Keratinocyte (primary cell): ENCODE measurements around the gene UBE3A. TPM values are rescaled to one million over a fixed set of nuclear protein-coding genes. Genes with fewer than 3 reads are reported as not detected.
"Not testable (repeated sequence)": the region's sequence is repeated elsewhere in the genome, so short reads cannot be mapped to it uniquely, and the experiment has no call there.

ENCODE experiments used
- DNase-seq: peaks from one replicate; pipeline ENCODE4 v3.0.0-alpha.2; 2011; ENCODE audit warnings: low read depth, missing footprints, low spot score
- FAIRE-seq: peaks from 2 replicates; lab custom pipeline; 2011; peaks lifted over from hg19 to GRCh38; lab: Jason Lieb, UNC
- H2AFZ ChIP-seq: 2 replicates; pipeline ENCODE4 v1.6.0; 2012; ENCODE audit warnings: low read length, control low read depth, inconsistent platforms; ENCODE audit not compliant: control insufficient read depth
- H3K27ac ChIP-seq: 2 replicates; pipeline ENCODE4 v1.5.1; 2011; ENCODE audit warnings: low read length; ENCODE audit not compliant: control insufficient read depth, insufficient read depth
- H3K27me3 ChIP-seq: 3 replicates; pipeline ENCODE4 v1.6.0; 2011; ENCODE audit warnings: low read length; ENCODE audit not compliant: control insufficient read depth, insufficient read depth; ENCODE audit errors: extremely low read depth
- H3K36me3 ChIP-seq, 2 experiments: 2 replicates in 1 of 2; 3 replicates in 1 of 2; pipeline ENCODE4 v1.5.1; 2011; ENCODE audit warnings: low read length in 2 of 2, mild to moderate bottlenecking in 1 of 2; ENCODE audit not compliant: control insufficient read depth in 2 of 2, insufficient read depth in 2 of 2; ENCODE audit errors: extremely low read depth in 1 of 2
- H3K4me1 ChIP-seq: 3 replicates; pipeline ENCODE4 v1.5.1; 2011; ENCODE audit warnings: low read length; ENCODE audit not compliant: control insufficient read depth, insufficient read depth; ENCODE audit errors: extremely low read depth
- H3K4me2 ChIP-seq: 3 replicates; pipeline ENCODE4 v1.6.0; 2011; ENCODE audit warnings: low read depth, low read length; ENCODE audit not compliant: control insufficient read depth, insufficient read depth; ENCODE audit errors: extremely low read depth
- H3K4me3 ChIP-seq, 3 experiments: fragments of 200-600 bp in 1 of 3; sonication (generic) in 1 of 3; 2 replicates in 2 of 3; 3 replicates in 1 of 3; pipeline ENCODE4 v1.5.1; 2011 to 2016; ENCODE audit warnings: low read length in 3 of 3, mild to moderate bottlenecking in 3 of 3, control low read depth in 2 of 3, inconsistent platforms in 1 of 3, low read depth in 1 of 3, mixed read lengths in 1 of 3, mixed run types in 1 of 3, moderate library complexity in 1 of 3; ENCODE audit not compliant: control insufficient read depth in 2 of 3, insufficient read depth in 2 of 3; ENCODE audit errors: extremely low read depth in 1 of 3
- H3K79me2 ChIP-seq: 2 replicates; pipeline ENCODE4 v1.6.0; 2012; ENCODE audit warnings: low read length; ENCODE audit not compliant: control insufficient read depth, insufficient read depth
- H3K9ac ChIP-seq: 3 replicates; pipeline ENCODE4 v1.6.0; 2011; ENCODE audit warnings: low read length; ENCODE audit not compliant: control insufficient read depth, insufficient read depth; ENCODE audit errors: extremely low read depth
- H3K9me1 ChIP-seq: 3 replicates; pipeline ENCODE4 v1.6.0; 2011; ENCODE audit warnings: low read length; ENCODE audit not compliant: control insufficient read depth, insufficient read depth; ENCODE audit errors: extremely low read depth
- H3K9me3 ChIP-seq: 2 replicates; pipeline ENCODE4 v1.5.1; 2012; ENCODE audit warnings: low read depth, low read length; ENCODE audit not compliant: control insufficient read depth
- H4K20me1 ChIP-seq: 3 replicates; pipeline ENCODE4 v1.6.0; 2011; ENCODE audit warnings: low read length; ENCODE audit not compliant: control insufficient read depth, insufficient read depth; ENCODE audit errors: extremely low read depth
- EZH2 ChIP-seq: IDR thresholded peaks from one replicate; pipeline ENCODE4 v1.6.1; 2012; ENCODE audit warnings: inconsistent platforms, mild to moderate bottlenecking, low read length, moderate library complexity
- dilution Hi-C: fragments of 300-500 bp; cut with MboI; formaldehyde crosslinking; loops from one replicate; pipeline ENCODE4 v1.7.0; 2020; ENCODE audit warnings: low sequenced_read_pairs; ENCODE audit not compliant: extremely low pct_ligation_motif_present
- polyA plus RNA-seq, 5 experiments: library from polyadenylated mRNA; depleted of rRNA in 3 of 5; stranded (reverse) in 3 of 5; stranded (forward) in 1 of 5; unstranded in 1 of 5; fragments of >200 nt; gene quantifications; 1 replicate in 1 of 5; 2 replicates in 3 of 5; 3 replicates in 1 of 5; pipeline versions ENCODE4 v1.2.1 to v1.2.3, GENCODE V29; 2011 to 2012; ENCODE audit warnings: missing spikeins in 2 of 5, low read depth in 1 of 5, low replicate concordance in 1 of 5
- TF ChIP-seq, protein P1 (sequence below), 3 experiments: IDR thresholded peaks in 1 of 3; conservative IDR thresholded peaks in 1 of 3; optimal IDR thresholded peaks in 1 of 3; 2 replicates in 2 of 3; 3 replicates in 1 of 3; pipeline versions ENCODE3 to v1.5.1; 2011; ENCODE audit warnings: low read length in 3 of 3, mild to moderate bottlenecking in 3 of 3, moderate library complexity in 2 of 3, control low read depth in 1 of 3, inconsistent platforms in 1 of 3; ENCODE audit not compliant: insufficient read depth in 2 of 3; ENCODE audit errors: extremely low read depth in 1 of 3

The UBE3A gene
- polyA plus RNA-seq, 1 donor (not counting 4 experiments of a cell fraction or from before 2014, with no cell fraction given) = 45.0 TPM

DNA sequence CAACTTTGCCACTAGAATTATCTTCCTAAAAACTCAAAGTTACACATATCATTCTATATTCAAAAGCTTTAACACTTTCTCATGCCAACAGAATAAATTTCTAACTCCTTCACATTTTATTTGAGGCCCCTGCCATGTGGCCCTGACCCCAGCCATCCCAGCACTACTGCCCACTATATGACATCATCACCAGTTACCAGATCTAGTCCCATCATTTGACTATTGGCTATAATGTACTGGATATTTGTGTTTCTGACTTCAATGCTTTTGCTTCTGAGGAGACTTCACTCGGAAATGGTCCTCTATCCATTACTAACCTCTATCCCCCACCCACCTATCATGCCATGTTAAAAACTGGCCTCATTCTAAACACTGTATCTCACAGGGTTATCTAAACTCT, 23.6 kb downstream of the UBE3A start:
- no peak overlapping the region for H3K9ac ChIP-seq
- H4K20me1 ChIP-seq = peaks cover 13% of the 10 kb centered on the region
- TF ChIP-seq, protein P1, sequence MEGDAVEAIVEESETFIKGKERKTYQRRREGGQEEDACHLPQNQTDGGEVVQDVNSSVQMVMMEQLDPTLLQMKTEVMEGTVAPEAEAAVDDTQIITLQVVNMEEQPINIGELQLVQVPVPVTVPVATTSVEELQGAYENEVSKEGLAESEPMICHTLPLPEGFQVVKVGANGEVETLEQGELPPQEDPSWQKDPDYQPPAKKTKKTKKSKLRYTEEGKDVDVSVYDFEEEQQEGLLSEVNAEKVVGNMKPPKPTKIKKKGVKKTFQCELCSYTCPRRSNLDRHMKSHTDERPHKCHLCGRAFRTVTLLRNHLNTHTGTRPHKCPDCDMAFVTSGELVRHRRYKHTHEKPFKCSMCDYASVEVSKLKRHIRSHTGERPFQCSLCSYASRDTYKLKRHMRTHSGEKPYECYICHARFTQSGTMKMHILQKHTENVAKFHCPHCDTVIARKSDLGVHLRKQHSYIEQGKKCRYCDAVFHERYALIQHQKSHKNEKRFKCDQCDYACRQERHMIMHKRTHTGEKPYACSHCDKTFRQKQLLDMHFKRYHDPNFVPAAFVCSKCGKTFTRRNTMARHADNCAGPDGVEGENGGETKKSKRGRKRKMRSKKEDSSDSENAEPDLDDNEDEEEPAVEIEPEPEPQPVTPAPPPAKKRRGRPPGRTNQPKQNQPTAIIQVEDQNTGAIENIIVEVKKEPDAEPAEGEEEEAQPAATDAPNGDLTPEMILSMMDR (optimal IDR thresholded peaks at IDR 0.05 in 1 of 3, IDR thresholded peaks at IDR 0.05 in 1 of 3, conservative IDR thresholded peaks at IDR 0.05 in 1 of 3; ENCODE audit: extremely low read depth in 1 of 3, insufficient read depth in 2 of 3, low read length in 3 of 3) = no peak
- no peak for TF ChIP-seq EZH2
- dilution Hi-C loops = no loop called here
- no peaks in the 10 kb centered on the region for H3K36me3 ChIP-seq
- peaks cover 9% of the 10 kb centered on the region for H3K4me1 ChIP-seq
- DNase-seq (no peak), FAIRE-seq (no peak)
- no peaks in the 10 kb centered on the region for H3K9me3 ChIP-seq
- no peak overlapping the region for H3K27ac ChIP-seq
- H3K27me3 ChIP-seq = no peaks in the 10 kb centered on the region
- H2AFZ ChIP-seq = no peak overlapping the region
- no peak overlapping the region for H3K4me2 ChIP-seq
- H3K4me3 ChIP-seq = no peak overlapping the region
- H3K79me2 ChIP-seq = peaks cover 99% of the 10 kb centered on the region
- peaks cover 2% of the 10 kb centered on the region for H3K9me1 ChIP-seq

DNA sequence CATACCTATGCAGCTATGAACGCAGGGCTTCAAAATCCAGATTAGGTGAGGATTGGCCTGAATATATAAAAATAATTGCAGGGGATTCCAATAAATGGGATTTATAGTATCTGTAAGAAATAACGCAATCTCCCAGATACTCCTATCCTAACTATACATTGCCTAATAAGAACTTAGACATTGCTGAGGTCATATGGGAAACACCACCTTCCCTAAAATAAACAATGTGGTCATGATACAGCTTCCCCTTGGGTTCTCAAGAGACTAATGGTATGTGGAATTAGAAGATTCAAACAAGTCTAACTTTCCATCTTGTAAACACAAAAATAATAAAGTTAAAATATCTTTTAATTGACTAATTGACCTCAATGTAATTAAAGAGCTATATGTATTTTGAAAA, 28.2 kb downstream of the UBE3A start:
- H3K27ac ChIP-seq = no peak overlapping the region
- dilution Hi-C loops = no loop called here
- no peaks in the 10 kb centered on the region for H3K27me3 ChIP-seq

DNA sequence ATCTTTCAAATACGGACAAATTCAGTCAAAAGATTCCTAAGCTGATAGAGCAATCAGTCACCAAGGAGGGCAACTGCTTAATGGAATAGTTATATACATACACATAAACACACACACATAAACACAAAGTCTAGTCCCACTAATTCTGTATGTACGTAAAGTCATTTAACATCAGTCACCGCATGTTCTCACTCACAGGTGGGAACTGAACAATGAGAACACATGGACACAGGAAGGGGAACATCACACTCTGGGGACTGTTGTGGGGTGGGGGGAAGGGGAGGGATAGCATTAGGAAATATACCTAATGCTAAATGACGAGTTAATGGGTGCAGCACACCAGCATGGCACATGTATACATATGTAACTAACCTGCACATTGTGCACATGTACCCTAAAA, 29.1 kb downstream of the UBE3A start:
- H3K36me3 ChIP-seq, H3K27me3 ChIP-seq, H3K4me2 ChIP-seq, H3K9ac ChIP-seq, H3K9me1 ChIP-seq, H3K9me3 ChIP-seq, H3K4me1 ChIP-seq, H3K4me3 ChIP-seq, dilution Hi-C loops, FAIRE-seq, H4K20me1 ChIP-seq, H2AFZ ChIP-seq, DNase-seq, H3K27ac ChIP-seq: not testable (repeated sequence)
- peaks cover 85% of the 10 kb centered on the region for H3K79me2 ChIP-seq

More for the DNA sequence above, 28.2 kb downstream of the UBE3A start:
- Histone ChIP-seq H3K9me3 (no peaks in the 10 kb centered on the region), H3K4me1 (no peaks in the 10 kb centered on the region), H3K9ac (no peak overlapping the region), H3K36me3 (peaks cover 1 to 3% of the 10 kb centered on the region in 2 experiments), H4K20me1 (peaks cover 13% of the 10 kb centered on the region), H3K9me1 (peaks cover 2% of the 10 kb centered on the region), H3K4me3 (no peak overlapping the region), H3K79me2 (peaks cover 92% of the 10 kb centered on the region), H2AFZ (no peak overlapping the region), H3K4me2 (no peak overlapping the region)
- TF ChIP-seq, protein P1 (optimal IDR thresholded peaks at IDR 0.05 in 1 of 3, IDR thresholded peaks at IDR 0.05 in 1 of 3, conservative IDR thresholded peaks at IDR 0.05 in 1 of 3; ENCODE audit: extremely low read depth in 1 of 3, insufficient read depth in 2 of 3, low read length in 3 of 3) = no peak
- TF ChIP-seq EZH2 = no peak
- no peak for FAIRE-seq
- DNase-seq = no peak
